CD14-positive monocyte (primary cell): Measurements from ENCODE around the gene CFAP57. TPM values are rescaled to one million over a fixed set of nuclear protein-coding genes. Genes with fewer than 3 reads are reported as not detected.

Experiments
- DNase-seq, 3 donors: peaks; one replicate each; pipeline ENCODE4 v3.0.0-alpha.2; 2011 to 2022
- H2AFZ ChIP-seq: 2 replicates; pipeline ENCODE4 v1.6.0; 2012; ENCODE audit warnings: mild to moderate bottlenecking, low read depth, low read length, inconsistent platforms; ENCODE audit not compliant: insufficient read depth, poor library complexity, severe bottlenecking
- H3K27ac ChIP-seq, 2 donors: 1 replicate in 1 of 2; 2 replicates in 1 of 2; pipeline ENCODE4 v1.5.1; 2012 to 2013; ENCODE audit warnings: low read length in 2 of 2, control low read depth in 1 of 2, inconsistent platforms in 1 of 2, low read depth in 1 of 2, mild to moderate bottlenecking in 1 of 2
- H3K27me3 ChIP-seq, 2 donors: one replicate each; pipeline versions ENCODE4 v1.6.0 to v1.6.1; 2011 to 2013; ENCODE audit warnings: low read length in 2 of 2; ENCODE audit not compliant: control insufficient read depth in 2 of 2, insufficient read depth in 2 of 2
- H3K36me3 ChIP-seq, 2 donors: replicated peaks in 1 of 2; 1 replicate in 1 of 2; 2 replicates in 1 of 2; pipeline versions ENCODE4 v1.5.1 to v1.6.1; 2012 to 2013; ENCODE audit warnings: low read length in 2 of 2, control low read depth in 1 of 2, inconsistent platforms in 1 of 2, mild to moderate bottlenecking in 1 of 2; ENCODE audit not compliant: insufficient read depth in 2 of 2, control insufficient read depth in 1 of 2
- H3K4me1 ChIP-seq, 2 donors: 1 replicate in 1 of 2; 2 replicates in 1 of 2; pipeline versions ENCODE4 v1.5.1 to v1.6.1; 2012 to 2013; ENCODE audit warnings: low read length in 2 of 2, control low read depth in 1 of 2, inconsistent platforms in 1 of 2, mild to moderate bottlenecking in 1 of 2, moderate library complexity in 1 of 2; ENCODE audit not compliant: insufficient read depth in 2 of 2, control insufficient read depth in 1 of 2
- H3K4me2 ChIP-seq: replicated peaks from 2 replicates; pipeline ENCODE3; 2012; ENCODE audit warnings: low read length, moderate library complexity, mild to moderate bottlenecking; ENCODE audit not compliant: poor library complexity, severe bottlenecking; ENCODE audit errors: extremely low read depth
- H3K4me3 ChIP-seq, 3 experiments: fragments of 200-600 bp in 1 of 3; sonication (generic) in 1 of 3; replicated peaks in 1 of 3; 1 replicate in 2 of 3; 2 replicates in 1 of 3; pipeline ENCODE4 v1.5.1; 2011 to 2013; ENCODE audit warnings: low read length in 3 of 3, mild to moderate bottlenecking in 3 of 3, control low read depth in 2 of 3, low read depth in 2 of 3, inconsistent platforms in 1 of 3, moderate library complexity in 1 of 3
- H3K79me2 ChIP-seq: 2 replicates; pipeline ENCODE4 v1.6.0; 2012; ENCODE audit warnings: mild to moderate bottlenecking, control low read depth, inconsistent platforms, low read length, moderate library complexity; ENCODE audit not compliant: insufficient read depth
- H3K9ac ChIP-seq: 2 replicates; pipeline ENCODE4 v1.6.0; 2017; ENCODE audit warnings: low read length, mild to moderate bottlenecking; ENCODE audit not compliant: insufficient read depth, poor library complexity, severe bottlenecking
- H3K9me3 ChIP-seq, 2 donors: replicated peaks in 1 of 2; 1 replicate in 1 of 2; 2 replicates in 1 of 2; pipeline versions ENCODE4 v1.5.1 to v1.6.1; 2012 to 2013; ENCODE audit warnings: low read length in 2 of 2, control low read depth in 1 of 2; ENCODE audit not compliant: control insufficient read depth in 1 of 2, insufficient read depth in 1 of 2
- H4K20me1 ChIP-seq: 2 replicates; pipeline ENCODE4 v1.6.0; 2012; ENCODE audit warnings: mild to moderate bottlenecking, low read length, control low read depth, moderate library complexity; ENCODE audit not compliant: insufficient read depth
- H3K27ac Mint-ChIP-seq, 7 donors: one replicate each; pipeline ENCODE4 v1.8.0; 2020; ENCODE audit warnings: mild to moderate bottlenecking in 7 of 7, mixed read lengths in 7 of 7, moderate library complexity in 6 of 7, inconsistent platforms in 2 of 7
- H3K27me3 Mint-ChIP-seq, 3 donors: one replicate each; pipeline ENCODE4 v1.8.0; 2021 to 2022; ENCODE audit warnings: low read depth in 3 of 3, mild to moderate bottlenecking in 3 of 3, mixed read lengths in 3 of 3, moderate library complexity in 3 of 3, inconsistent platforms in 1 of 3
- H3K36me3 Mint-ChIP-seq, 2 donors: one replicate each; pipeline ENCODE4 v1.8.0; 2020; ENCODE audit warnings: mixed read lengths in 2 of 2, inconsistent platforms in 1 of 2, mild to moderate bottlenecking in 1 of 2
- H3K4me1 Mint-ChIP-seq: one replicate; pipeline ENCODE4 v1.8.0; 2020; ENCODE audit warnings: mild to moderate bottlenecking, mixed read lengths
- H3K4me3 Mint-ChIP-seq, 2 donors: one replicate each; pipeline ENCODE4 v1.8.0; 2020; ENCODE audit warnings: mild to moderate bottlenecking in 2 of 2, mixed read lengths in 2 of 2, moderate library complexity in 1 of 2
- H3K9me3 Mint-ChIP-seq, 7 donors: one replicate each; pipeline ENCODE4 v1.8.0; 2020 to 2022; ENCODE audit warnings: mixed read lengths in 7 of 7, mild to moderate bottlenecking in 6 of 7, moderate library complexity in 6 of 7, inconsistent platforms in 2 of 7
- WGBS: methylation state at CpG from one replicate; pipeline ENCODE4 v1.1.5; 2013; ENCODE audit warnings: missing lambda C conversion rate; ENCODE audit not compliant: insufficient coverage; 5-methylcytosine and 5-hydroxymethylcytosine counted together
- intact Hi-C, 2 donors: fragments of 100-400 bp; cut with micrococcal nuclease; formaldehyde crosslinking; loops; one replicate each; pipeline versions ENCODE4 v1.15.0 to v1.15.1; 2023
- polyA plus RNA-seq, 3 donors: library from polyadenylated mRNA; depleted of rRNA in 1 of 3; unstranded in 2 of 3; stranded (reverse) in 1 of 3; fragments of 300-500 nt in 2 of 3; fragments of >200 nt in 1 of 3; fragmentation: Illumina TruSeq in 2 of 3; gene quantifications; 1 replicate in 2 of 3; 2 replicates in 1 of 3; pipeline ENCODE4 v1.2.3, GENCODE V29; 2012 to 2021
- TF ChIP-seq, protein P1 (sequence below): fragments of 200-600 bp; IDR thresholded peaks from one replicate; pipeline ENCODE4 v1.8.0; 2022; ENCODE audit warnings: antibody characterized with exemption, mild to moderate bottlenecking

The CFAP57 gene
- polyA plus RNA-seq, 3 donors: 0.01 to 0.05 TPM; not detected in 1

GRCh38 chr1:43275826-43276620 lies 103.9 kb downstream of the CFAP57 start:
- TF ChIP-seq, protein P1, sequence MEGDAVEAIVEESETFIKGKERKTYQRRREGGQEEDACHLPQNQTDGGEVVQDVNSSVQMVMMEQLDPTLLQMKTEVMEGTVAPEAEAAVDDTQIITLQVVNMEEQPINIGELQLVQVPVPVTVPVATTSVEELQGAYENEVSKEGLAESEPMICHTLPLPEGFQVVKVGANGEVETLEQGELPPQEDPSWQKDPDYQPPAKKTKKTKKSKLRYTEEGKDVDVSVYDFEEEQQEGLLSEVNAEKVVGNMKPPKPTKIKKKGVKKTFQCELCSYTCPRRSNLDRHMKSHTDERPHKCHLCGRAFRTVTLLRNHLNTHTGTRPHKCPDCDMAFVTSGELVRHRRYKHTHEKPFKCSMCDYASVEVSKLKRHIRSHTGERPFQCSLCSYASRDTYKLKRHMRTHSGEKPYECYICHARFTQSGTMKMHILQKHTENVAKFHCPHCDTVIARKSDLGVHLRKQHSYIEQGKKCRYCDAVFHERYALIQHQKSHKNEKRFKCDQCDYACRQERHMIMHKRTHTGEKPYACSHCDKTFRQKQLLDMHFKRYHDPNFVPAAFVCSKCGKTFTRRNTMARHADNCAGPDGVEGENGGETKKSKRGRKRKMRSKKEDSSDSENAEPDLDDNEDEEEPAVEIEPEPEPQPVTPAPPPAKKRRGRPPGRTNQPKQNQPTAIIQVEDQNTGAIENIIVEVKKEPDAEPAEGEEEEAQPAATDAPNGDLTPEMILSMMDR: no peak
- Histone ChIP-seq H3K36me3 (no peaks in the 10 kb centered on the region), H4K20me1 (no peaks in the 10 kb centered on the region), H3K27ac (no peak overlapping the region), H3K27me3 (no peaks in the 10 kb centered on the region), H3K4me1 (peaks cover 11 to 12% of the 10 kb centered on the region in 2 donors), H2AFZ (peak overlapping the region; percentile 88), H3K9ac (no peak overlapping the region), H3K4me2 (no peak overlapping the region), H3K79me2 (no peaks in the 10 kb centered on the region), H3K4me3 (no peak overlapping the region), H3K9me3 (no peaks in the 10 kb centered on the region)
- H3K9me3 Mint-ChIP-seq: peaks cover 0 to 6% (median 3%) of the 10 kb centered on the region in 7 donors
- no peak overlapping the region for H3K4me3 Mint-ChIP-seq
- H3K4me1 Mint-ChIP-seq: peaks cover 14% of the 10 kb centered on the region
- no peak overlapping the region for H3K27ac Mint-ChIP-seq
- DNase-seq: no peak
- 94% methylated on average over 9 of the region's 12 CpGs for WGBS
- H3K27me3 Mint-ChIP-seq: peaks cover 1 to 4% (median 2%) of the 10 kb centered on the region in 3 donors
- no peaks in the 10 kb centered on the region for H3K36me3 Mint-ChIP-seq
- intact Hi-C loops: no loop called here

DNA sequence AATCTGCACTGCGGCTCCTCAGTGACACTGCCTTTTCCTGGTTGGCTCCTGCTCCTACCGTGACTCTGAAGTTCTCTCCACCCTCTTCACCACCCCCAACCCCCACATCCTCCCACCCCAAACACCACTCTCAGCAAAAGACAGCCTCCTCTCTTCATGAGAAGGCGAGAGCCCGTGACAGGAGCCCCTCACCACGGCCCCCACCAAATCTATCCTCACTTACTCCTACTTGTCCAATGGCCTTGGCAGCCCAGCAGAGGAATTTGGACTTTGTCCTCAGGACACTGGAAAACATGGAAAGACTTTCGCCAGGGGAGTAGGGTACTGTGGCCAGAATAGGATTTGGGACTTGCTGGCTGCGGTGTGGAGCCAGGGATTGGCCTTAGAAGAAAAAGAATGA lies 104.5 kb downstream of the CFAP57 start:
- Mint-ChIP-seq H3K9me3 (peaks cover 0 to 6% (median 3%) of the 10 kb centered on the region in 7 donors), H3K4me1 (peaks cover 13% of the 10 kb centered on the region), H3K36me3 (no peaks in the 10 kb centered on the region), H3K27ac (peak overlapping the region in 2 of 7 donors; percentile 10 to 38), H3K4me3 (no peak overlapping the region), H3K27me3 (peaks cover 1 to 2% (median 1%) of the 10 kb centered on the region in 3 donors)
- DNase-seq: no peak
- WGBS: 93% methylated on average over 6 of the region's 7 CpGs
- Histone ChIP-seq H3K9ac (no peak overlapping the region), H3K4me2 (no peak overlapping the region), H3K36me3 (no peaks in the 10 kb centered on the region), H3K4me3 (no peak overlapping the region), H4K20me1 (no peaks in the 10 kb centered on the region), H3K27me3 (no peaks in the 10 kb centered on the region), H3K9me3 (no peaks in the 10 kb centered on the region), H3K4me1 (peaks cover 10% of the 10 kb centered on the region in 2 donors), H3K27ac (no peak overlapping the region), H2AFZ (no peak overlapping the region), H3K79me2 (no peaks in the 10 kb centered on the region)
- intact Hi-C loops: no loop called here
- TF ChIP-seq, protein P1: no peak
